Thyroid gland (tissue), 4 donors: ENCODE measurements around the gene SPIN2B. TPM values are rescaled to one million over a fixed set of nuclear protein-coding genes. Genes with fewer than 3 reads are reported as not detected.

ENCODE experiments used
- total RNA-seq, 4 donors: library from RNA; depleted of rRNA; stranded (reverse); fragments of >200 nt; gene quantifications; one replicate each; pipeline ENCODE4 v1.2.3, GENCODE V29; 2016

The SPIN2B gene
- total RNA-seq, 4 donors from 2014 or later = 8.5 to 12.9 (median 10.7) TPM

Other genes with a start within 250 kb of the SPIN2B start
- 10 to 100 TPM; 12.2 to 17.5 (median 14.1) TPM for gene SPIN3, start 126.0 kb downstream of the SPIN2B start, total RNA-seq
- 1 to 10 TPM in 1 of 4 donors, under 1 TPM in 3; 0.24 to 1.5 (median 0.53) TPM for gene SPIN2A, start 15.8 kb upstream of the SPIN2B start, total RNA-seq
- gene FAAH2, start 165.2 kb upstream of the SPIN2B start, total RNA-seq = 10 to 100 TPM in 3 of 4 donors, 1 to 10 TPM in 1; 7.4 to 13.7 (median 12.4) TPM